ENCODE measurements around the gene PARVA. TPM values are rescaled to one million over a fixed set of nuclear protein-coding genes. Genes with fewer than 3 reads are reported as not detected.

Gene PARVA
- total and polyA plus RNA-seq, 9 of the 15 experiments (the other 6 are each of a cell fraction or from before 2014, with no cell fraction given) = 0.11 TPM; not detected in 8

- H3K4me2 ChIP-seq (ENCODE audit: insufficient read depth, low read length) = no peak overlapping the region
- H3K36me3 ChIP-seq (ENCODE audit: control insufficient read depth, insufficient read depth, low read length) = no peaks in the 10 kb centered on the region
- H2AFZ ChIP-seq (ENCODE audit: low read depth, low read length) = no peak overlapping the region
- TF ChIP-seq TGIF2 (CRISPR knock-in tag; IDR thresholded peaks at IDR 0.05) (no peak), CBFA2T2 (conservative IDR thresholded peaks at IDR 0.05) (no peak), EGR1 (conservative IDR thresholded peaks at IDR 0.05) (no peak), ZNF76 (CRISPR knock-in tag; IDR thresholded peaks at IDR 0.05; ENCODE audit: borderline replicate concordance) (no peak), DIDO1 (tag; IDR thresholded peaks at IDR 0.05; ENCODE audit: low read depth) (no peak), UBTF (IDR thresholded peaks at IDR 0.05; ENCODE audit: borderline replicate concordance in 1 of 2, low read depth in 2 of 2, low read length in 2 of 2) (no peak), SIX5 (IDR thresholded peaks at IDR 0.05; ENCODE audit: borderline replicate concordance in 1 of 2, insufficient read depth in 1 of 2, low read depth in 1 of 2, low read length in 2 of 2) (no peak), ETS1 (conservative IDR thresholded peaks at IDR 0.05; ENCODE audit: control insufficient read depth, low read depth, low read length) (no peak), TAF9B (IDR thresholded peaks at IDR 0.05; ENCODE audit: partially characterized antibody) (no peak), JUND (IDR thresholded peaks at IDR 0.05; ENCODE audit: borderline replicate concordance, low read depth, low read length) (no peak), JUND (tag; IDR thresholded peaks at IDR 0.05; ENCODE audit: borderline replicate concordance, low read depth, low read length) (no peak)
- no peak overlapping the region for H3K9ac ChIP-seq (ENCODE audit: insufficient read depth in 1 of 2, low read depth in 2 of 2, low read length in 2 of 2)
- peaks cover 10 to 11% of the 10 kb centered on the region in 2 experiments for H3K27me3 ChIP-seq (ENCODE audit: control insufficient read depth in 2 of 2, insufficient read depth in 2 of 2, low read length in 2 of 2)
- intact Hi-C loops (cut with micrococcal nuclease) = no loop called here
- no TSS peak for BruUV-seq (replicated peaks)
- DNase-seq (ENCODE audit: extremely low read depth in 1 of 4, low spot score in 3 of 4) (no peak), ATAC-seq (no peak), FAIRE-seq (no peak)
- CTCF ChIA-PET (ENCODE audit: low intra/inter-chr PET ratio) = no interaction called here
- no peaks in the 10 kb centered on the region for H3K9me3 ChIP-seq (replicated peaks; ENCODE audit: control insufficient read depth, insufficient read depth, low read depth, low read length)
- 3% methylated on average over 3 of the region's 3 CpGs for WGBS (ENCODE audit: insufficient coverage, low coverage, missing lambda C conversion rate)
- no peak overlapping the region for H3K4me3 ChIP-seq
- H3K27ac ChIP-seq (ENCODE audit: extremely low read depth, low read depth, low read length) = no peak overlapping the region
- in situ Hi-C loops (cut with MboI) = no loop called here
- H3K4me1 ChIP-seq (replicated peaks in 1 of 2; ENCODE audit: control insufficient read depth in 2 of 2, insufficient read depth in 2 of 2, low read length in 2 of 2) = no peaks in the 10 kb centered on the region
- POLR2A ChIA-PET = interaction anchor here (1.7 kb wide), 1 partner anchor 8 kb away, joined by 4 read pairs; no protein-coding TSS in a partner anchor
- H3K79me2 ChIP-seq (ENCODE audit: control insufficient read depth, insufficient read depth, low read length) = no peaks in the 10 kb centered on the region
- no peaks in the 10 kb centered on the region for H4K20me1 ChIP-seq (replicated peaks; ENCODE audit: control insufficient read depth, insufficient read depth, low read length)
- no peaks in the 10 kb centered on the region for H3K9me1 ChIP-seq (ENCODE audit: control insufficient read depth, insufficient read depth, low read length)
These were observed 181.6 kb downstream of the PARVA start for GRCh38 chr11:12559011-12559410.

Data from K562 (cell line).